H9 (cell line): ENCODE data around the gene PKDCC. TPM values are rescaled to one million over a fixed set of nuclear protein-coding genes. Genes with fewer than 3 reads are reported as not detected.

ENCODE experiments used
- DNase-seq: peaks from one replicate; pipeline ENCODE4 v3.0.0-alpha.2; 2017
- H2AFZ ChIP-seq: one replicate; pipeline ENCODE4 v1.6.1; 2013; ENCODE audit warnings: mild to moderate bottlenecking, low read length, control low read depth, moderate library complexity
- H2AK5ac ChIP-seq: 2 replicates; pipeline ENCODE4 v1.6.1; 2013; ENCODE audit warnings: low read length, control low read depth, mixed read lengths; ENCODE audit not compliant: insufficient read length
- H2BK120ac ChIP-seq: one replicate; pipeline ENCODE4 v1.6.1; 2013; ENCODE audit warnings: low read depth, mild to moderate bottlenecking, low read length, control low read depth, inconsistent platforms; ENCODE audit not compliant: poor library complexity, severe bottlenecking
- H2BK12ac ChIP-seq: 2 replicates; pipeline ENCODE4 v1.6.1; 2013; ENCODE audit warnings: low read length, control low read depth, mixed read lengths, low read depth; ENCODE audit not compliant: insufficient read length
- H2BK15ac ChIP-seq: 2 replicates; pipeline ENCODE4 v1.6.1; 2013; ENCODE audit warnings: low read depth, low read length, control low read depth
- H2BK20ac ChIP-seq: one replicate; pipeline ENCODE4 v1.6.1; 2013; ENCODE audit warnings: low read depth, mild to moderate bottlenecking, low read length, control low read depth, inconsistent platforms; ENCODE audit not compliant: poor library complexity, severe bottlenecking
- H2BK5ac ChIP-seq: 2 replicates; pipeline ENCODE4 v1.6.1; 2013; ENCODE audit warnings: low read length, control low read depth, mixed read lengths; ENCODE audit not compliant: insufficient read length
- H3K14ac ChIP-seq: 2 replicates; pipeline ENCODE4 v1.6.1; 2013; ENCODE audit warnings: low read length, control low read depth; ENCODE audit not compliant: insufficient read depth
- H3K18ac ChIP-seq: 2 replicates; pipeline ENCODE4 v1.6.1; 2013; ENCODE audit warnings: low read depth, mild to moderate bottlenecking, mixed read lengths, low read length, control low read depth; ENCODE audit not compliant: insufficient read length
- H3K23ac ChIP-seq: 2 replicates; pipeline ENCODE4 v1.6.1; 2013; ENCODE audit warnings: low read length, control low read depth, mixed read lengths, low read depth; ENCODE audit not compliant: insufficient read length
- H3K23me2 ChIP-seq: 2 replicates; pipeline ENCODE4 v1.6.1; 2013; ENCODE audit warnings: low read depth, mild to moderate bottlenecking, mixed read lengths, low read length, control low read depth; ENCODE audit not compliant: insufficient read length, poor library complexity, severe bottlenecking
- H3K27ac ChIP-seq: 2 replicates; pipeline ENCODE4 v1.5.1; 2013; ENCODE audit warnings: low read length, control low read depth, mixed read lengths, low read depth; ENCODE audit not compliant: insufficient read length
- H3K27me3 ChIP-seq: 2 replicates; pipeline ENCODE4 v1.6.1; 2013; ENCODE audit warnings: low read length, control low read depth, inconsistent platforms; ENCODE audit not compliant: insufficient read depth
- H3K4ac ChIP-seq: 2 replicates; pipeline ENCODE4 v1.6.1; 2013; ENCODE audit warnings: low read depth, mild to moderate bottlenecking, control low read depth, inconsistent platforms, low read length, moderate library complexity
- H3K4me1 ChIP-seq: 2 replicates; pipeline ENCODE4 v1.6.1; 2013; ENCODE audit warnings: low read length, control low read depth, inconsistent platforms; ENCODE audit not compliant: insufficient read depth
- H3K4me2 ChIP-seq: 2 replicates; pipeline ENCODE4 v1.6.1; 2013; ENCODE audit warnings: low read length, control low read depth, mixed read lengths; ENCODE audit not compliant: insufficient read length, insufficient read depth
- H3K56ac ChIP-seq: 2 replicates; pipeline ENCODE4 v1.6.1; 2013; ENCODE audit warnings: low read depth, mild to moderate bottlenecking, mixed read lengths, low read length, control low read depth; ENCODE audit not compliant: insufficient read length
- H3K79me1 ChIP-seq: 2 replicates; pipeline ENCODE4 v1.6.1; 2013; ENCODE audit warnings: low read depth, mild to moderate bottlenecking, moderate library complexity, low read length, control low read depth, inconsistent platforms; ENCODE audit not compliant: insufficient read depth, poor library complexity, severe bottlenecking
- H3K79me2 ChIP-seq: 2 replicates; pipeline ENCODE4 v1.6.1; 2013; ENCODE audit warnings: low read length, control low read depth, inconsistent platforms; ENCODE audit not compliant: insufficient read depth
- H3K9ac ChIP-seq: 2 replicates; pipeline ENCODE4 v1.6.1; 2013; ENCODE audit warnings: low read length, control low read depth, mixed read lengths; ENCODE audit not compliant: insufficient read length; ENCODE audit errors: extremely low read depth
- H3K9me3 ChIP-seq: one replicate; pipeline ENCODE4 v1.6.1; 2013; ENCODE audit warnings: low read depth, low read length, inconsistent platforms; ENCODE audit not compliant: control insufficient read depth
- H3T11ph ChIP-seq: one replicate; pipeline ENCODE4 v1.6.1; 2013; ENCODE audit warnings: mild to moderate bottlenecking, low read length, control low read depth, inconsistent platforms
- H4K20me1 ChIP-seq: one replicate; pipeline ENCODE4 v1.6.1; 2013; ENCODE audit not compliant: control insufficient read depth, insufficient read length, insufficient read depth
- H4K5ac ChIP-seq: 2 replicates; pipeline ENCODE4 v1.6.1; 2013; ENCODE audit warnings: low read depth, mild to moderate bottlenecking, mixed read lengths, low read length, control low read depth; ENCODE audit not compliant: insufficient read length
- H4K8ac ChIP-seq: replicated peaks from 2 replicates; pipeline ENCODE4 v1.6.1; 2013; ENCODE audit warnings: low read length, control low read depth, mixed read lengths, low read depth; ENCODE audit not compliant: insufficient read length
- H4K91ac ChIP-seq: 2 replicates; pipeline ENCODE4 v1.6.1; 2013; ENCODE audit warnings: low read depth, mild to moderate bottlenecking, moderate library complexity, mixed read lengths, low read length, control low read depth; ENCODE audit not compliant: insufficient read length
- H3K27ac Mint-ChIP-seq, 3 experiments: 2 replicates in 2 of 3; 3 replicates in 1 of 3; pipeline ENCODE4 v1.8.0; 2020 to 2021; ENCODE audit warnings: mixed read lengths in 3 of 3, mild to moderate bottlenecking in 1 of 3, moderate library complexity in 1 of 3
- H3K27me3 Mint-ChIP-seq: 2 replicates; pipeline ENCODE4 v1.8.0; 2021; ENCODE audit warnings: low read depth, mild to moderate bottlenecking, moderate library complexity, mixed read lengths
- H3K36me3 Mint-ChIP-seq, 3 experiments: 2 replicates in 2 of 3; 3 replicates in 1 of 3; pipeline ENCODE4 v1.8.0; 2020 to 2021; ENCODE audit warnings: low read depth in 3 of 3, mixed read lengths in 3 of 3; ENCODE audit not compliant: insufficient read depth in 1 of 3
- H3K4me1 Mint-ChIP-seq, 2 experiments: 2 replicates each; pipeline ENCODE4 v1.8.0; 2020; ENCODE audit warnings: mixed read lengths in 2 of 2
- H3K4me3 Mint-ChIP-seq, 2 experiments: 2 replicates in 1 of 2; 3 replicates in 1 of 2; pipeline ENCODE4 v1.8.0; 2020 to 2021; ENCODE audit warnings: mild to moderate bottlenecking in 2 of 2, mixed read lengths in 2 of 2, moderate library complexity in 1 of 2
- H3K9me3 Mint-ChIP-seq, 2 experiments: 2 replicates in 1 of 2; 3 replicates in 1 of 2; pipeline ENCODE4 v1.8.0; 2020; ENCODE audit warnings: mild to moderate bottlenecking in 2 of 2, mixed read lengths in 2 of 2, moderate library complexity in 1 of 2
- CTCF ChIP-seq: fragments of 200-600 bp; sonication (generic); conservative IDR thresholded peaks from 3 replicates; pipeline ENCODE4 v1.8.0; 2021; ENCODE audit warnings: antibody characterized with exemption, mild to moderate bottlenecking
- WGBS: extraction: QIAGEN DNeasy Blood & Tissue Kit; methylation state at CpG from one replicate; pipeline ENCODE4 v1.1.7; 2013; ENCODE audit warnings: missing lambda C conversion rate, low lambda C conversion rate, mixed read lengths; ENCODE audit not compliant: insufficient read length; ENCODE audit errors: extremely low coverage; 5-methylcytosine and 5-hydroxymethylcytosine counted together
- total RNA-seq: library from RNA; stranded (reverse); gene quantifications from 2 replicates; pipeline ENCODE4 v1.2.1, GENCODE V29; 2021

PKDCC gene
- total RNA-seq, 1 experiment from 2014 or later: 134 TPM

GRCh38 chr2:42106257-42106816 is 58.5 kb downstream of the PKDCC start:
- Histone ChIP-seq H3K4me2 (no peak overlapping the region), H4K91ac (no peak overlapping the region), H2BK20ac (no peak overlapping the region), H3K56ac (no peak overlapping the region), H2AFZ (no peak overlapping the region), H3K9me3 (no peaks in the 10 kb centered on the region), H2BK15ac (no peak overlapping the region), H3K79me1 (no peaks in the 10 kb centered on the region), H3K14ac (no peak overlapping the region; the same call in 1 of the 2 replicates), H2AK5ac (no peak overlapping the region), H3K79me2 (no peaks in the 10 kb centered on the region), H3T11ph (no peak overlapping the region), H2BK120ac (no peak overlapping the region), H2BK5ac (no peak overlapping the region), H4K20me1 (no peaks in the 10 kb centered on the region), H3K23me2 (peaks cover 7% of the 10 kb centered on the region), H3K4me1 (peaks cover 6% of the 10 kb centered on the region; the same call in 1 of the 2 replicates), H3K18ac (no peak overlapping the region), H3K4ac (no peak overlapping the region), H4K5ac (no peak overlapping the region), H3K23ac (no peak overlapping the region), H3K27ac (no peak overlapping the region), H3K27me3 (no peaks in the 10 kb centered on the region; the same call in 1 of the 2 replicates), H4K8ac (no peak overlapping the region), H3K9ac (no peak overlapping the region), H2BK12ac (no peak overlapping the region)
- TF ChIP-seq CTCF: no peak
- peaks cover 22 to 25% of the 10 kb centered on the region in 2 experiments for H3K4me1 Mint-ChIP-seq
- no peak overlapping the region for H3K27ac Mint-ChIP-seq
- H3K9me3 Mint-ChIP-seq: peaks cover 0 to 2% of the 10 kb centered on the region in 2 experiments; a peak in 1 of 5 replicates
- H3K27me3 Mint-ChIP-seq: peaks cover 2% of the 10 kb centered on the region
- H3K4me3 Mint-ChIP-seq: no peak overlapping the region
- DNase-seq: no peak
- WGBS: no CpG with 5 or more reads among the region's 10 CpGs
- H3K36me3 Mint-ChIP-seq: no peaks in the 10 kb centered on the region
